ENCODE data around the gene RHAG.

Gene RHAG

GRCh38 chr6:49662231-49662891 is 25.7 kb upstream of the RHAG start:
- no peak overlapping the region for H3K27ac ChIP-seq
- H3K36me3 ChIP-seq (ENCODE audit: insufficient read depth) = no peaks in the 10 kb centered on the region
- H2AFZ ChIP-seq (ENCODE audit: low read depth) = no peak overlapping the region
- H4K20me1 ChIP-seq (ENCODE audit: insufficient read depth) = no peaks in the 10 kb centered on the region
- H3K79me2 ChIP-seq (ENCODE audit: insufficient read depth, low read depth) = no peaks in the 10 kb centered on the region
- H3K9ac ChIP-seq = no peak overlapping the region
- H3K27me3 ChIP-seq (ENCODE audit: insufficient read depth, low read depth) = no peaks in the 10 kb centered on the region
- H3K4me2 ChIP-seq = no peak overlapping the region
- no peak overlapping the region for H3K4me3 ChIP-seq (IDR thresholded peaks at IDR 0.05; ENCODE audit: insufficient read depth, low read depth, low read length)
- H3K4me1 ChIP-seq (ENCODE audit: low read depth, poor library complexity, severe bottlenecking) = peaks cover 4% of the 10 kb centered on the region
- no peak for TF ChIP-seq CTCF (conservative IDR thresholded peaks at IDR 0.05; ENCODE audit: low read depth, low read length)

GRCh38 chr6:49653942-49654341 is 17.3 kb upstream of the RHAG start:
- Histone ChIP-seq H3K27ac (no peak overlapping the region), H4K20me1 (ENCODE audit: insufficient read depth) (no peaks in the 10 kb centered on the region), H3K36me3 (ENCODE audit: insufficient read depth) (no peaks in the 10 kb centered on the region), H3K4me2 (no peak overlapping the region), H3K4me1 (ENCODE audit: low read depth, poor library complexity, severe bottlenecking) (no peaks in the 10 kb centered on the region), H3K79me2 (ENCODE audit: insufficient read depth, low read depth) (no peaks in the 10 kb centered on the region), H3K27me3 (ENCODE audit: insufficient read depth, low read depth) (no peaks in the 10 kb centered on the region), H2AFZ (ENCODE audit: low read depth) (no peak overlapping the region), H3K9ac (no peak overlapping the region), H3K4me3 (IDR thresholded peaks at IDR 0.05; ENCODE audit: insufficient read depth, low read depth, low read length) (no peak overlapping the region)
- TF ChIP-seq CTCF (conservative IDR thresholded peaks at IDR 0.05; ENCODE audit: low read depth, low read length) = no peak

- Histone ChIP-seq H4K20me1 (ENCODE audit: insufficient read depth) (no peaks in the 10 kb centered on the region), H3K27ac (no peak overlapping the region), H3K36me3 (ENCODE audit: insufficient read depth) (no peaks in the 10 kb centered on the region), H3K27me3 (ENCODE audit: insufficient read depth, low read depth) (no peaks in the 10 kb centered on the region), H3K79me2 (ENCODE audit: insufficient read depth, low read depth) (no peaks in the 10 kb centered on the region), H3K9ac (no peak overlapping the region), H3K4me2 (no peak overlapping the region), H2AFZ (ENCODE audit: low read depth) (no peak overlapping the region), H3K4me3 (IDR thresholded peaks at IDR 0.05; ENCODE audit: insufficient read depth, low read depth, low read length) (no peak overlapping the region), H3K4me1 (ENCODE audit: low read depth, poor library complexity, severe bottlenecking) (no peaks in the 10 kb centered on the region)
- no peak for TF ChIP-seq CTCF (conservative IDR thresholded peaks at IDR 0.05; ENCODE audit: low read depth, low read length)
Measured at GRCh38 chr6:49653438-49653837, 16.8 kb upstream of the RHAG start.

- TF ChIP-seq CTCF (conservative IDR thresholded peaks at IDR 0.05; ENCODE audit: low read depth, low read length) = no peak
- H3K4me3 ChIP-seq (IDR thresholded peaks at IDR 0.05; ENCODE audit: insufficient read depth, low read depth, low read length) = no peak overlapping the region
- H3K79me2 ChIP-seq (ENCODE audit: insufficient read depth, low read depth) = no peaks in the 10 kb centered on the region
- H2AFZ ChIP-seq (ENCODE audit: low read depth) = no peak overlapping the region
- no peak overlapping the region for H3K4me2 ChIP-seq
- H4K20me1 ChIP-seq (ENCODE audit: insufficient read depth) = no peaks in the 10 kb centered on the region
- no peaks in the 10 kb centered on the region for H3K36me3 ChIP-seq (ENCODE audit: insufficient read depth)
- no peaks in the 10 kb centered on the region for H3K27me3 ChIP-seq (ENCODE audit: insufficient read depth, low read depth)
- H3K4me1 ChIP-seq (ENCODE audit: low read depth, poor library complexity, severe bottlenecking) = no peaks in the 10 kb centered on the region
- no peak overlapping the region for H3K27ac ChIP-seq
- H3K9ac ChIP-seq = no peak overlapping the region
Measured at GRCh38 chr6:49651239-49651638, 14.6 kb upstream of the RHAG start.

All from KMS-11 (cell line).